WI38 (cell line): ENCODE measurements around the gene ENHO.

Experiments
- H3K4me3 ChIP-seq: 2 replicates; pipeline ENCODE4 v1.5.1; 2011; ENCODE audit warnings: low read depth, mild to moderate bottlenecking, control low read depth, low read length
- TF ChIP-seq, protein P1 (sequence below): IDR thresholded peaks from 2 replicates; pipeline ENCODE4 v1.5.1; 2012; ENCODE audit warnings: low read depth, mild to moderate bottlenecking, control low read depth, low read length

The ENHO gene

DNA sequence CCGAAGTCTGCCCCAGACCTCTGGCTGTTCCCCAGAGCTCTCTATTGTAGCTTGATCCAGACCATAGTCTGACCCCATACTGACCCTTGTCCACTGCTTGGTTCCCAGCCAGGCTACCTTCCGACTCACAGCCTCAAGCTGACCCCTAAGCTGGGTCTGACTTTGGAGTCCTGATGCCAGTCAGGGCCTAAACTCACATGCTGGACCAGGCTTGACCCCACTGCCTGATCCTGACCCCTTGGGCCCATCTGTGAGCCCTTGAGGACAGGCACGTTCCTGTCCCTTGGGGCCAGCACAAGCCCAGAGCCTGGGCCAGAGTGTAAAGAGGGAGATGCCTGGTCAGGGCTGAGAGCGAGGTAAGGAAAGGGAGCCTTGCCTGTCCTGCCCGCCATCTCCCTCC is 32.7 kb upstream of the ENHO start:
- TF ChIP-seq, protein P1, sequence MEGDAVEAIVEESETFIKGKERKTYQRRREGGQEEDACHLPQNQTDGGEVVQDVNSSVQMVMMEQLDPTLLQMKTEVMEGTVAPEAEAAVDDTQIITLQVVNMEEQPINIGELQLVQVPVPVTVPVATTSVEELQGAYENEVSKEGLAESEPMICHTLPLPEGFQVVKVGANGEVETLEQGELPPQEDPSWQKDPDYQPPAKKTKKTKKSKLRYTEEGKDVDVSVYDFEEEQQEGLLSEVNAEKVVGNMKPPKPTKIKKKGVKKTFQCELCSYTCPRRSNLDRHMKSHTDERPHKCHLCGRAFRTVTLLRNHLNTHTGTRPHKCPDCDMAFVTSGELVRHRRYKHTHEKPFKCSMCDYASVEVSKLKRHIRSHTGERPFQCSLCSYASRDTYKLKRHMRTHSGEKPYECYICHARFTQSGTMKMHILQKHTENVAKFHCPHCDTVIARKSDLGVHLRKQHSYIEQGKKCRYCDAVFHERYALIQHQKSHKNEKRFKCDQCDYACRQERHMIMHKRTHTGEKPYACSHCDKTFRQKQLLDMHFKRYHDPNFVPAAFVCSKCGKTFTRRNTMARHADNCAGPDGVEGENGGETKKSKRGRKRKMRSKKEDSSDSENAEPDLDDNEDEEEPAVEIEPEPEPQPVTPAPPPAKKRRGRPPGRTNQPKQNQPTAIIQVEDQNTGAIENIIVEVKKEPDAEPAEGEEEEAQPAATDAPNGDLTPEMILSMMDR = no peak
- no peak overlapping the region for H3K4me3 ChIP-seq

DNA sequence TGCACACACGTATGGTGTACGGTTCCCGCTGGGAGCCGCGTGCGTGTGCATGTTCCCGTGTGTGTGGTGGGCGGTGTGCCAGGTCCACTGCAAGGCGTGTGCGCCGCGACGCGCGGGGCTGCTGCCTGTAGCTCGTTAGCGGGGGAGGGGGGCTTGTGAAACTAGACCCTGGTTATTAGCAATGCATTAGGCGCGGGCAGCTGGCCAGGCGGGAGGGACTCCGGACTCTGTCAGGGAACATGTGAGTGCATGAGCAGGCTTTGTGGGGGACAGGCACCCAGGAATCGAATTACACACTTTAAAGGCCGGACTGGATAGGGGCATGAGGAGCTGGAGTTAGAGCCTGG is 32.2 kb upstream of the ENHO start:
- H3K4me3 ChIP-seq = no peak overlapping the region
- TF ChIP-seq, protein P1 = no peak

DNA sequence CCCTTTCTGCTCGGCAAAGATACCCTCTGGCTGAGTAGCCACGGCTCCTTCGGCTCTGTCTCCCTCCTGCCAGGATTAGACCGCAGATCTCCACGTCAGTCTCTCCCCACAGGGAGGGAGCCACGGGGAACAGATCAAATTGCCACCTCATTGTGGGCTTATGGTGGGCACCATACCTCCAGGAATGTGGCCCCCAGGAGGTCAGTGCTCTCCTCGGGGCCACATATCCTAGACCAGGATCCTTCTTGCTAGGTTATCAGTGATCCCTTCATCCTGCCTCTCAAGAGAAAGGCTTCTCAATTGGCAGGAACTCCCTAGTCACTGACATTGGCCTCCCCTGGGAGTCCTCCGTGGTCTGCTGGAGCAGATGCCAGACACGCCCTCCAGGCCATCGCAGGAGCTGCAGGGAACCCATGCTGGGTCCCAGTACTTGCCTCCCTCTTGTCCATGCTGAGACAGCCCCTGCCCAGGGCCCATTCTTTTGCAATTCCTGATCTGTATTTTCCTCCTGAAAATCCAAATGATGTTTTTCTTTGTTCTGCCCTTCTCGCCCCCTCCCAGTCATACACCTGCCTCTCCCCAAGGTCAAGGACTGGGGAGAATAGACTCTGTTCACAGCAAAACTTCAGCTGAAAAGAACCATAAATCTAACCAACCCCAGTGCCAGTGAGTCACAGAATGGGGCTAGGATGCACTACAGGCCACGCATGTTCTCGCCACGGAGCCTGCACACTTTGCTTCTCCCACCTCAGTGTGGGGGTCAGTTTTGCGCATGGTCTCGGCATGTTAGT is 31.6 kb upstream of the ENHO start:
- TF ChIP-seq, protein P1 = no peak
- no peak overlapping the region for H3K4me3 ChIP-seq

DNA sequence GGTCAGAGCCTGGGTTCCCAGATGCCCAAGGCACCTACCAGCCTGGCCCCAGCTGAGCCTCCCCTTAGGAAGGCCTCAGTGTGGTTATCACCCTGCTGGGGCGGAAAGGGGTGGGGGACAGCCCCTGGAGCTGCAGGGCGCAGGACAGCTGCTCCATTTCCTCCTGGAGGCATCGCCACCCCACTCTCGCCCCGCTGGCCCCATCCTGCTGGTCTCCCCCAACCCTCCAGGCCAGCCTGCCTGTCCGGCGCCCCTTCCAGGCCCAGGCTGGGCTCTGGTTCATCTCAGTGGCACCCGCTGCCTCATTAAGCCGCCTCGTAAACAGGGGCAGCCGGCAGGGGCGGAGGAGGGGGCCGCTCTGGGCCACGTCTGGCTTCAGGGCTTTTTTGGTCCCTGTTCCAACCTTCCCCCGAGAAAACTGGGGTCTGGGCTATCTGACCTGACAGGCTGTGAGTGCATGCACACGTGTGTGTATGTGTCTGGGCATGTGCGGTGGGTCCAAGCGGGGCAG is 30.8 kb upstream of the ENHO start:
- H3K4me3 ChIP-seq = no peak overlapping the region
- TF ChIP-seq, protein P1 = no peak

DNA sequence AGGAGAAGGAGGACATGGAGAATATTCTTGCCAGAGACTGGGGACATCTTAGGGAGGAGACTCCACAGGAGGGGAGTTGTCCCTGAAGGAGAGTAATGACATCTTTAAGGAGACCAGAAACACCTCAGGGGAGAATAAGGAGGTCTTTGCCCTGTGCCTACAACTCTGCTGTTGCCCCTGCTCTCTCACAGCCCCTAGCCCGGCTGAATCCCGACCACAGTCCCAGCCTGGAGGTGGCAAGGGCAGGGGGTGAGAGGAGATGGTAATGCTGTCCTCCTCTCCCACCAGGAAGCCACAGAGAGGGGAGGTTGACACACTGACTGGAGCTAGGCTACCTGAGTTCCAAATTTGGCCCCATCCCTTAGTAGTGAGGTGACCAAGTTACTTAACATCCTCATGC is 30.2 kb upstream of the ENHO start:
- H3K4me3 ChIP-seq = no peak overlapping the region
- TF ChIP-seq, protein P1 = no peak

- H3K4me3 ChIP-seq = no peak overlapping the region
- TF ChIP-seq, protein P1 = no peak
These were observed 29.8 kb upstream of the ENHO start for GRCh38 chr9:34552606-34552981.

DNA sequence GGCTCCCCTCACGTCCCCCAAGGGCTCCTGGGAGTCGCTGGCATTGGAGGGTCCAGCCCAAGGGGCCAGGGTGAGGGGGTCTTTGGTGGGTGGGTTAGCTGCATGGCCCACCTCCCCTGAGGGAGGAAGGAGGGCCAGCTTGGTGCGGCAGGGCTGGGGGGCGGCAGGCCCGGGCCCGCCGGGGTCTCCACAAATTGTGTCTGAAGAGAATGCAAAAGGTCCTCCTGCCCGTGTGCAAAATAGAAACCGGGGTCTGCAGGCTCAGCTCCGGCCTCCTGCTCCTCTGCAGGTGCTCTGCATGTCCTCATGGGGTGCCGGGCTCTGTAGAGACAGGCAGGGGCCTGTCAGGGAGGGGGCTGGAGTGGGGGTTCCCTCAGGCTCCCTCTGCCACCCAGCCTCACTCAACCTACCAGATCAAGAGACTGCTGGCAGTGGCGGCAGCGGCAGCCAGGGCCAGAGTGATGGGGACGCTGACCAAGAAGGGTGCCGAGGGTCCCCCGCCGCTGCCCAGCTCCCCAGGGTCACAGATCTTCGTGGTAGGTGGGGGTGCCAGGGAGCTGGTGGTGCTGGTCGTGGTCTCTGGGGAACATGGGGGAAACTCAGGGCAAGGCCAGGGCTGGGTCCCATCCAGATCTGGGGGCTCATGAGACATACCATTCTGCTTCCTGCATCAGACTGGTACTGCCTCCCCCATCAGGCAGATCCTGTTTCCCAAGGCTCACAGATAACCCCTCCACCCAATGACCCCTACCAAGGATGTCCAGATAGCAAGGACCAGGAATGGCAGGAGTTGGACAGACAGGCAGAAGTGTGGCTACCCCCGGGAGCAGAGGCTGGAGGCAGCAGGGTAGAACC is 29.2 kb upstream of the ENHO start:
- no peak overlapping the region for H3K4me3 ChIP-seq
- TF ChIP-seq, protein P1 = no peak
